Breast epithelium (tissue), 3 donors: ENCODE results near the gene MYLK.
"Not testable (repeated sequence)": the region's sequence is repeated elsewhere in the genome, so short reads cannot be mapped to it uniquely, and the experiment has no call there.

ENCODE experiments used
- POLR2A ChIP-seq: fragments of 450-650 bp; IDR thresholded peaks from one replicate; pipeline ENCODE4 v1.6.1; 2016; ENCODE audit warnings: antibody characterized with exemption, mild to moderate bottlenecking, moderate library complexity
- TF ChIP-seq, protein P1 (sequence below), 3 donors: fragments of 450-650 bp; IDR thresholded peaks; one replicate each; pipeline ENCODE4 v1.5.1; 2016 to 2017; ENCODE audit warnings: antibody characterized with exemption in 3 of 3, mild to moderate bottlenecking in 3 of 3, moderate library complexity in 3 of 3

DNA sequence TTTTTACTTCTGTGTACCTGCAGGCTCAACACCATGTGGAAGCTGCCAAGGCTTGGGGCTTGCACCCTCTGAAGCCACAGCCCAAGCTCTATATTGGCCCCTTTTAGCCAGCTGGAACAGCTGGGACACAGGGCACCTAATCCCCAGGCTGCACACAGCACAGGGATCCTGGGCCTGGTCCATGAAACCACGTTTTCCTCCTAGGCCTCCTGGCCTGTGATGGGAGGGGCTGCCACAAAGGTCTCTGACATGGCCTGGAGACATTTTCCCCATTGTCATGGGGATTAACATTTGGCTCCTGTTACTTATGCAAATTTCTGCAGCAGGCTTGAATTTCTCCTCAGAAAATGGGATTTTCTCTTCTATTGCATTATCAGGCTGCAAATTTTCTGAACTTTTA is 6.9 kb upstream of the MYLK start:
- not testable (repeated sequence) for TF ChIP-seq POLR2A
- TF ChIP-seq, protein P1, sequence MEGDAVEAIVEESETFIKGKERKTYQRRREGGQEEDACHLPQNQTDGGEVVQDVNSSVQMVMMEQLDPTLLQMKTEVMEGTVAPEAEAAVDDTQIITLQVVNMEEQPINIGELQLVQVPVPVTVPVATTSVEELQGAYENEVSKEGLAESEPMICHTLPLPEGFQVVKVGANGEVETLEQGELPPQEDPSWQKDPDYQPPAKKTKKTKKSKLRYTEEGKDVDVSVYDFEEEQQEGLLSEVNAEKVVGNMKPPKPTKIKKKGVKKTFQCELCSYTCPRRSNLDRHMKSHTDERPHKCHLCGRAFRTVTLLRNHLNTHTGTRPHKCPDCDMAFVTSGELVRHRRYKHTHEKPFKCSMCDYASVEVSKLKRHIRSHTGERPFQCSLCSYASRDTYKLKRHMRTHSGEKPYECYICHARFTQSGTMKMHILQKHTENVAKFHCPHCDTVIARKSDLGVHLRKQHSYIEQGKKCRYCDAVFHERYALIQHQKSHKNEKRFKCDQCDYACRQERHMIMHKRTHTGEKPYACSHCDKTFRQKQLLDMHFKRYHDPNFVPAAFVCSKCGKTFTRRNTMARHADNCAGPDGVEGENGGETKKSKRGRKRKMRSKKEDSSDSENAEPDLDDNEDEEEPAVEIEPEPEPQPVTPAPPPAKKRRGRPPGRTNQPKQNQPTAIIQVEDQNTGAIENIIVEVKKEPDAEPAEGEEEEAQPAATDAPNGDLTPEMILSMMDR (IDR thresholded peaks at IDR 0.05), result not testable (repeated sequence)
